GM23338 (cell line): ENCODE measurements around the gene KCNF1.

Source experiments
- REST ChIP-seq: IDR thresholded peaks from one replicate; pipeline ENCODE4 v1.6.1; 2018; ENCODE audit warnings: antibody characterized with exemption; ENCODE audit not compliant: unreplicated experiment
- TF ChIP-seq, protein P1 (sequence below), 2 experiments: fragments of 200-600 bp in 1 of 2; sonication (generic) in 1 of 2; conservative IDR thresholded peaks; 2 replicates each; pipeline versions ENCODE4 v1.5.1 to v1.6.1; 2016 to 2017; ENCODE audit warnings: antibody characterized with exemption in 2 of 2, low read depth in 2 of 2, mild to moderate bottlenecking in 2 of 2, moderate library complexity in 1 of 2

DNA sequence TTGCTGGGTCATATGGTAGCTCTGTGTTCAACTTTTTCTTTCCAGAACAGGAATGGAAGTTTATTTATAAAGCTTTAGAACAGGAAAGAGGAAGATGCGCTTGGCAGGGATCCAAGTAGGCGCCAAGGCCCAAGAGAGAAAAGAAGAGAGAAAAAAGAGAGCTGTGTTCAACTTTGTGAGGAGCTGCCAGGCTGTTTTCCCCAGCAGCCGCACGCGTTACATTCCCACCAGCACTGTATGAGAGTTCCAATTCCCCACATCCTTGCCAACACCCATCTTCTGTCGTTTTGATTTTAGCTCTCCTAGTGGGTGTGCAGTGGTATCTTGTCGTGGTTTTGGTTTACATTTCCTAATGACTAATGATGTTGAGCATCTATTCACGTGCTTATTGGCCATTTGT, 51.4 kb downstream of the KCNF1 start:
- TF ChIP-seq, protein P1, sequence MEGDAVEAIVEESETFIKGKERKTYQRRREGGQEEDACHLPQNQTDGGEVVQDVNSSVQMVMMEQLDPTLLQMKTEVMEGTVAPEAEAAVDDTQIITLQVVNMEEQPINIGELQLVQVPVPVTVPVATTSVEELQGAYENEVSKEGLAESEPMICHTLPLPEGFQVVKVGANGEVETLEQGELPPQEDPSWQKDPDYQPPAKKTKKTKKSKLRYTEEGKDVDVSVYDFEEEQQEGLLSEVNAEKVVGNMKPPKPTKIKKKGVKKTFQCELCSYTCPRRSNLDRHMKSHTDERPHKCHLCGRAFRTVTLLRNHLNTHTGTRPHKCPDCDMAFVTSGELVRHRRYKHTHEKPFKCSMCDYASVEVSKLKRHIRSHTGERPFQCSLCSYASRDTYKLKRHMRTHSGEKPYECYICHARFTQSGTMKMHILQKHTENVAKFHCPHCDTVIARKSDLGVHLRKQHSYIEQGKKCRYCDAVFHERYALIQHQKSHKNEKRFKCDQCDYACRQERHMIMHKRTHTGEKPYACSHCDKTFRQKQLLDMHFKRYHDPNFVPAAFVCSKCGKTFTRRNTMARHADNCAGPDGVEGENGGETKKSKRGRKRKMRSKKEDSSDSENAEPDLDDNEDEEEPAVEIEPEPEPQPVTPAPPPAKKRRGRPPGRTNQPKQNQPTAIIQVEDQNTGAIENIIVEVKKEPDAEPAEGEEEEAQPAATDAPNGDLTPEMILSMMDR (conservative IDR thresholded peaks at IDR 0.05; ENCODE audit: low read depth in 2 of 2) = no peak
- no peak for TF ChIP-seq REST
